SU-DHL-6 (cell line): ENCODE data around the gene DUOXA1.

Source experiments
- H2AFZ ChIP-seq: fragments of 200-600 bp; sonication (generic); 2 replicates; pipeline ENCODE4 v1.6.1; 2014; ENCODE audit warnings: low read depth, mild to moderate bottlenecking, moderate library complexity, mixed read lengths, antibody characterized with exemption, low read length; ENCODE audit not compliant: severe bottlenecking
- H3F3A ChIP-seq: fragments of 200-600 bp; shearing (Covaris generic); 2 replicates; pipeline ENCODE4 v1.6.0; 2016; ENCODE audit warnings: antibody characterized with exemption, mild to moderate bottlenecking; ENCODE audit not compliant: insufficient read depth
- H3K27ac ChIP-seq: fragments of 200-600 bp; sonication (generic); 2 replicates; pipeline ENCODE4 v1.5.1; 2016; ENCODE audit warnings: low read depth, mild to moderate bottlenecking, low read length, moderate library complexity, mixed read lengths
- H3K27me3 ChIP-seq: fragments of 200-600 bp; sonication (generic), shearing (Covaris generic); 2 replicates; pipeline ENCODE4 v1.6.0; 2014; ENCODE audit warnings: mild to moderate bottlenecking, low read length
- H3K36me3 ChIP-seq: fragments of 200-600 bp; sonication (generic); 2 replicates; pipeline ENCODE4 v1.6.1; 2014; ENCODE audit warnings: mild to moderate bottlenecking, low read length, mixed read lengths
- H3K4me2 ChIP-seq: fragments of 300-600, 200-600 bp; shearing (Covaris generic), sonication (generic); 2 replicates; pipeline ENCODE4 v1.6.0; 2014; ENCODE audit warnings: low read length, low read depth, mild to moderate bottlenecking; ENCODE audit not compliant: poor library complexity, severe bottlenecking
- H3K4me3 ChIP-seq: fragments of 200-600 bp; sonication (generic); 2 replicates; pipeline ENCODE4 v1.5.1; 2014; ENCODE audit warnings: antibody characterized with exemption, low read length, mild to moderate bottlenecking, mixed read lengths; ENCODE audit not compliant: insufficient read depth, poor library complexity, severe bottlenecking
- H3K79me2 ChIP-seq: fragments of 200-600 bp; sonication (generic); 2 replicates; pipeline ENCODE4 v1.6.1; 2014; ENCODE audit warnings: mild to moderate bottlenecking, low read length, moderate library complexity; ENCODE audit not compliant: insufficient read depth
- H3K9ac ChIP-seq: fragments of 200-600 bp; sonication (generic); 2 replicates; pipeline ENCODE4 v1.7.0; 2014; ENCODE audit warnings: mild to moderate bottlenecking, low read length
- H3K9me2 ChIP-seq: fragments of 200-600 bp; sonication (generic); replicated peaks from 2 replicates; pipeline ENCODE4 v1.6.1; 2014; ENCODE audit warnings: low read length; ENCODE audit not compliant: insufficient read depth
- H3K9me3 ChIP-seq: fragments of 200-600 bp; sonication (generic); 2 replicates; pipeline ENCODE4 v1.6.1; 2014; ENCODE audit warnings: low read length, mixed read lengths; ENCODE audit not compliant: insufficient read depth
- H4K20me1 ChIP-seq: fragments of 200-600 bp; sonication (generic); 2 replicates; pipeline ENCODE4 v1.6.1; 2014; ENCODE audit warnings: low read depth, mild to moderate bottlenecking, antibody characterized with exemption, low read length, moderate library complexity, mixed read lengths
- CTCF ChIP-seq: fragments of 200-600 bp; sonication (generic); IDR thresholded peaks from one replicate; pipeline ENCODE4 v1.5.1; 2017; ENCODE audit warnings: antibody characterized with exemption, mild to moderate bottlenecking, low read length, moderate library complexity; ENCODE audit not compliant: insufficient read depth, poor library complexity, severe bottlenecking
- EZH2phosphoT487 ChIP-seq: fragments of 200-600 bp; sonication (generic), shearing (Covaris generic); conservative IDR thresholded peaks from 2 replicates; pipeline ENCODE4 v1.6.1; 2018; ENCODE audit warnings: mild to moderate bottlenecking, antibody characterized with exemption, low read length, moderate library complexity, mixed read lengths

The DUOXA1 gene

GRCh38 chr15:45129651-45130129, at the start of gene DUOXA1, which contains the start of gene DUOX1:
Gene DUOXA1, minus strand, starts transcription at chr15:45129879. Its CDS starts 6,865 bp downstream, at chr15:45123014.
Gene DUOX1, plus strand, starts transcription at chr15:45129994. Its CDS starts 1,973 bp downstream, at chr15:45131967.
- no peak within 1 kb of the TSS for H3K4me3 ChIP-seq
- H3K4me2 ChIP-seq, result no peak within 1 kb of the TSS
- no peak for TF ChIP-seq EZH2phosphoT487
- no peak for TF ChIP-seq CTCF

GRCh38 chr15:45177285-45177684, 47.6 kb upstream of the DUOXA1 start:
- TF ChIP-seq EZH2phosphoT487, result no peak
- TF ChIP-seq CTCF, result no peak
- Histone ChIP-seq H3F3A (no peaks in the 10 kb centered on the region), H3K36me3 (no peaks in the 10 kb centered on the region), H3K27me3 (no peaks in the 10 kb centered on the region), H3K27ac (no peak overlapping the region), H3K4me2 (no peak overlapping the region), H2AFZ (no peak overlapping the region), H3K9ac (no peak overlapping the region), H3K9me3 (no peaks in the 10 kb centered on the region), H4K20me1 (no peaks in the 10 kb centered on the region), H3K9me2 (no peaks in the 10 kb centered on the region), H3K4me3 (no peak overlapping the region), H3K79me2 (no peaks in the 10 kb centered on the region)

More at GRCh38 chr15:45129651-45130129, at the start of gene DUOXA1, which contains the start of gene DUOX1:
- no peaks in the 10 kb centered on the region for H3K79me2 ChIP-seq
- no peaks in the 10 kb centered on the region for H3K36me3 ChIP-seq
- no peaks in the 10 kb centered on the region for H3K27me3 ChIP-seq
- H3K9me2 ChIP-seq, result no peaks in the 10 kb centered on the region
- no peaks in the 10 kb centered on the region for H3K9me3 ChIP-seq
- H2AFZ ChIP-seq, result no peak within 1 kb of the TSS
- no peaks in the 10 kb centered on the region; the same call in 1 of the 2 replicates for H4K20me1 ChIP-seq
- no peaks in the 10 kb centered on the region for H3F3A ChIP-seq
- H3K9ac ChIP-seq, result no peak within 1 kb of the TSS
- H3K27ac ChIP-seq, result no peak within 1 kb of the TSS

GRCh38 chr15:45174577-45174976, 44.9 kb upstream of the DUOXA1 start:
- Histone ChIP-seq H3K27me3 (no peaks in the 10 kb centered on the region), H3K27ac (no peak overlapping the region), H3K79me2 (no peaks in the 10 kb centered on the region), H4K20me1 (no peaks in the 10 kb centered on the region), H3K9ac (no peak overlapping the region), H3K9me3 (no peaks in the 10 kb centered on the region), H3K4me2 (no peak overlapping the region), H3K36me3 (no peaks in the 10 kb centered on the region), H3F3A (no peaks in the 10 kb centered on the region), H2AFZ (no peak overlapping the region), H3K4me3 (no peak overlapping the region), H3K9me2 (no peaks in the 10 kb centered on the region)
- TF ChIP-seq EZH2phosphoT487, result no peak
- TF ChIP-seq CTCF, result no peak
